Lower leg skin (tissue), 3 donors: ENCODE measurements around the gene ABLIM3.

ENCODE experiments used
- CTCF ChIP-seq, 3 donors: fragments of 450-650 bp; IDR thresholded peaks; one replicate each; pipeline ENCODE4 v1.5.1; 2016; ENCODE audit warnings: antibody characterized with exemption in 3 of 3, mild to moderate bottlenecking in 3 of 3, moderate library complexity in 2 of 3
- POLR2A ChIP-seq, 2 donors: fragments of 450-650 bp; IDR thresholded peaks; one replicate each; pipeline ENCODE4 v1.6.1; 2016 to 2017; ENCODE audit warnings: antibody characterized with exemption in 2 of 2, mild to moderate bottlenecking in 1 of 2, moderate library complexity in 1 of 2

- no peak for TF ChIP-seq CTCF (IDR thresholded peaks at IDR 0.05)
- no peak for TF ChIP-seq POLR2A (IDR thresholded peaks at IDR 0.05)
Measured at GRCh38 chr5:149121145-149121544, 20.1 kb upstream of the ABLIM3 start.
